CD4-positive, alpha-beta T cell treated with Interferon gamma for 1 hour (primary cell): Measurements from ENCODE around the gene C4A.
"Not testable (repeated sequence)": the region's sequence is repeated elsewhere in the genome, so short reads cannot be mapped to it uniquely, and the experiment has no call there.

Experiments
- DNase-seq: peaks from one replicate; pipeline ENCODE4 v3.0.0-alpha.2; 2020

The C4A gene

GRCh38 chr6:31980998-31981397 is 859 bp upstream of the C4A start:
- DNase-seq: not testable (repeated sequence)

- not testable (repeated sequence) for DNase-seq
Measured at GRCh38 chr6:31989363-31989762, 7.5 kb downstream of the C4A start.

GRCh38 chr6:31994421-31994820 is 12.6 kb downstream of the C4A start:
- DNase-seq: not testable (repeated sequence)

DNA sequence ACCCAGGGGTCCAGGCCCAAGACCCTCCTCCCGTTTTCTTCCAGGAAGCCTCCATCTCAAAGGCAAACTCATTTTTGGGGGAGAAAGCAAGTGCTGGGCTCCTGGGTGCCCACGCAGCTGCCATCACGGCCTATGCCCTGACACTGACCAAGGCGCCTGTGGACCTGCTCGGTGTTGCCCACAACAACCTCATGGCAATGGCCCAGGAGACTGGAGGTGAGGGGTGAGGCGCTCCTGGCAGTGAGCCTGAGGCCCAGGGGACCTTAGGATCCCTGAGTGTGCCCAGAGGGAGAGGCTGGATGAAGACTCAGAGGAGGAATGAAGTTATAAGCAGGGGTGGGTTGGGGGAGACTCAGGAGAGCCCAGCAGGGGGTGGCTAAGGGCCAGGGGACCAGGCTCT is 14.5 kb downstream of the C4A start:
- DNase-seq: not testable (repeated sequence)

- not testable (repeated sequence) for DNase-seq
Measured at GRCh38 chr6:32002546-32003268, 20.9 kb downstream of the C4A start.

DNA sequence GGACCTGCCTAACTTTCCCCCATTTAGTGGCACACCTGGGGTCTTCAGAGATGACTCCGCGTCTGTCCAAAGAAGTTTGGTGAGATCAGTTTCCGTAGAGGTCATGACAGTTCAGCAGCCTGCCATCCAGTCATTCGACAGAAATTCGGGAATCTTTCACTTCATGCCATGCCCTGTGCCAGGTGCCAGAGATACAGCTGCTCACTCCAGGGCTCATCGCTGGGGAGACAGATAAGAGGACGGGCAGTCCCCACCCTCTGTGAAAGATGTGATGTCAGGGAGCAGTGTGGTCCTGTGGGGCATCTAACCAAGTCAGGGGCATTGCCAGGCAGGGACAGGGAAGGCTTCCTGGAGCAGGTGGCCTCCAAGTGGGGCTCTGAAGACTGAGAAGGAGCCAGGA is 21.4 kb downstream of the C4A start:
- DNase-seq: not testable (repeated sequence)

- not testable (repeated sequence) for DNase-seq
Measured at GRCh38 chr6:32004393-32004792, 22.5 kb downstream of the C4A start.

GRCh38 chr6:32004864-32005537 is 23.1 kb downstream of the C4A start:
- DNase-seq: not testable (repeated sequence)

DNA sequence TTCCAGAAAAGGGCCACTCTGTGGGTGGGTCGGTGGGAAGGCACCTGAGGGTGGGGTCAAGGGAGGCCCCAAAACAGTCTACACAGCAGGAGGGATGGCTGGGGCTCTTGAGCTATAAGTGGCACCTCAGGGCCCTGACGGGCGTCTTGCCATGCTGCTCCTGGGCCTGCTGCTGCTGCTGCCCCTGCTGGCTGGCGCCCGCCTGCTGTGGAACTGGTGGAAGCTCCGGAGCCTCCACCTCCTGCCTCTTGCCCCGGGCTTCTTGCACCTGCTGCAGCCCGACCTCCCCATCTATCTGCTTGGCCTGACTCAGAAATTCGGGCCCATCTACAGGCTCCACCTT is 23.7 kb downstream of the C4A start:
- DNase-seq: not testable (repeated sequence)

DNA sequence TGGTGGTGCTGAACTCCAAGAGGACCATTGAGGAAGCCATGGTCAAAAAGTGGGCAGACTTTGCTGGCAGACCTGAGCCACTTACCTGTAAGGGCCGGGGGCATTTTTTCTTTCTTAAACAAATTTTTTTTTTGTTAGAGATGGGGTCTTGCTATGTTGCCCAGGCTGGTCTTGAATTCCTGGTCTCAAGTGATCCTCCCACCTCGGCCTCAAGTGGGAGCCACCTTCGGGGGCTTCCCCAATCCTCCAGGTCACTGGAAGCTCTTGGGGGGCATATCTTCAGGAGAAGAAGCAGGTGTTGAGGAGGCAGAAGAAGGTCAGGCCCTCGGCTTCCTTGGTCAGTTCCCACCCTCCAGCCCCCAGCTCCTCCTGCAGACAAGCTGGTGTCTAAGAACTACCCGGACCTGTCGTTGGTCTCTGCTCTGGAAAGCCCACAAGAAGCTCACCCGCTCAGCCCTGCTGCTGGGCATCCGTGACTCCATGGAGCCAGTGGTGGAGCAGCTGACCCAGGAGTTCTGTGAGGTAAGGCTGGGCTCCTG is 24.2 kb downstream of the C4A start:
- not testable (repeated sequence) for DNase-seq

- not testable (repeated sequence) for DNase-seq
Measured at GRCh38 chr6:32007086-32007485, 25.2 kb downstream of the C4A start.

DNA sequence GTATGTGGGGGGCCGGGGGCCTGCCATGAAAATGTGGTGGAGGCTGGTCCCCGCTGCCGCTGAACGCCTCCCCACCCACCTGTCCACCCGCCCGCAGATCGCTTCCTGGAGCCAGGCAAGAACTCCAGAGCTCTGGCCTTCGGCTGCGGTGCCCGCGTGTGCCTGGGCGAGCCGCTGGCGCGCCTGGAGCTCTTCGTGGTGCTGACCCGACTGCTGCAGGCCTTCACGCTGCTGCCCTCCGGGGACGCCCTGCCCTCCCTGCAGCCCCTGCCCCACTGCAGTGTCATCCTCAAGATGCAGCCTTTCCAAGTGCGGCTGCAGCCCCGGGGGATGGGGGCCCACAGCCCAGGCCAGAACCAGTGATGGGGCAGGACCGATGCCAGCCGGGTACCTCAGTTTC is 26.2 kb downstream of the C4A start:
- DNase-seq: not testable (repeated sequence)

DNA sequence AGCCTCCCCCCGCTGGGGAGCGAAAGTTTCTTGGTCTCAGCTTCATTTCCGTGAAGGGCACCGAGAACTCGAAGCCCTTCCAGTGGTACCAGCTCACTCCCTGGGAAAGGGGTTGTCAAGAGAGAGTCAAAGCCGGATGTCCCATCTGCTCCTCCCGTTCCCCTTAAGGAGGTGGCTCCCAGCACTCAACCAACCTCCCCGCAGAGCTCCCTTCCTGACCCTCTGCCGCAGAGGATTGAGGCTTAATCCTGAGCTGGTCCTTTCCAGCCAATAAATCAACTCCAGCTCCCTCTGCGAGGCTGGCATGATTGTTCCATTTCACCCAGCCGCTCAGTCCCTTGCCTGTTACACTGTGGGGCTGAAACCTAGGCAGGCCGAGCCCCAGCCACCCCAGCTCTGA is 26.8 kb downstream of the C4A start:
- not testable (repeated sequence) for DNase-seq

GRCh38 chr6:32009537-32009936 is 27.7 kb downstream of the C4A start:
- DNase-seq: not testable (repeated sequence)

DNA sequence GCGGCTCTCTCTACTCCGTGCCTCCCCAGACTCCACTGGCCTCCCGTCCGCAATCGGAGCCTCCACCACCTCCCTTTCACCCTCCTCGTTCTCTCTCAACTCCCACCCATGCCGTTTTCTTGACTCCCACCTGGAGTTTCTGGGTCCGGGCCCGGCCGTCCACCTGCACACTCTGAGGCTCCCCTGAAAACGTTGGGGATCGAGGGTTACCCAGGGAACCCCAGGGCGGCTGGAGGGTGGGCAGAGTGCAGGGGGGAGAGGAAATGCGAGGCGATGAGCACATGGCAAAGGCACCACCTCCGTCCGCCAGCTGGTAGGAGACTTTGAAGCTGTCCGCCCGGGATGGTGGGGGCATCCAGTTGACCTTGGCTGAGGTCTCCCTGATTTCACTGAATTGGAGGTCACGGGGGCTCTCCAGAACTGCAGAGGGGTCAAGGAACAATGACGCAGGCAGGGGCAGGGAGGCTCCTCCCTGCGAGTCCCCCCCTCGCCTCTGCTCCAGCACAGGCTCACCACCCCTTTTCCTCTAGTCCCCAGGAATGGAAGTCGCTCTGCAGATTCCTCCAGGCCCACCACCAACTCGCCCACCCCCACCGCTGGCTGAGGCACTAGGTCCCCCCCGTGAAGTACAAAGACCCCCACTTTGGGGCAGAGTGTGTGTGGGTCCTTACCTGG is 29.1 kb downstream of the C4A start:
- DNase-seq: not testable (repeated sequence)

DNA sequence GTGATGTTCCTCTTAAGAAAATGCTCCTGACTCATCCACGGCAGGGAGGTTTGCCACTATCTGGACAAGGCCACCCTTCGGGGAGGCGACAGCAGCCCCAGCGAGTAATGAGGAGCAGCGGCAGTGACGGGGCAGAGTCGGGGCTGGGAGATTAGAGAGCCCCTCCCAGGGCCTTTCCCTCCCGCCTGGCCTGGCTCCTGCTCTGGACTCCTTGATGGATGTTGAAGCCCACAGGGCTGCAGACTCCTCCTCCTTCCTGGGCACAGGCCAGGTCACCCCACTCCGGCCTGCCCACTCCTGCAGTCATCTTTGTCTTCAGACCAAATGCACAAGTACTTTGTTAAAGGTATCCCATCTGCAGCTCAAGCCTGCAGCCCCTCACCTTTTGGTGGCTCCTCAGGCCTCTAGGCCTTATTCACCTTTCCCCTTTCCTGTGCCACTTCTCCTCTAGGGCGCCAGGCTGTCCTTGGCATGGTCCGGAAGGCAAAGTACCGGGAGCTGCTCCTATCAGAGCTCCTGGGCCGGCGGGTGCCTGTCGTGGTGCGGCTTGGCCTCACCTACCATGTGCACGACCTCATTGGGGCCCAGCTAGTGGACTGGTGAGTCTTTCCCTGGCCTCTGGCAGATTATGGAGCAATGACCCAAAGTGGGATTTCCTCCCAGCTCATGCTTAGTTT is 31.2 kb downstream of the C4A start:
- DNase-seq: not testable (repeated sequence)

- DNase-seq: not testable (repeated sequence)
Measured at GRCh38 chr6:32013738-32014137, 31.9 kb downstream of the C4A start.

DNA sequence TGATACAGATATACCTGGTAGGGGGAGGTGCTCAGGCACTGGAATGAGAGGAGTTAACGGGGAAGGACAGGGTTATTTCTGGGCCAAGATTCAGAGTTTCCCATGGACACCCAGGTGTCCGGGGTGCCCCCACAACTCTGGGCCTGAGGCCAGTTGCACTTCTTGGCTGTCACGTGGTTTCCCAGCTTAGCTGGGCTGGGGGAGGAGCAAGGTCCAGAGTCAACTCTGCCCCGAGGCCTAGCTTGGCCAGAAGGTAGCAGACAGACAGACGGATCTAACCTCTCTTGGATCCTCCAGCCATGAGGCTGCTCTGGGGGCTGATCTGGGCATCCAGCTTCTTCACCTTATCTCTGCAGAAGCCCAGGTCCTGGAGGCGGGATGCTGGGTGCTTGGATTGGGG is 32.7 kb downstream of the C4A start, which contains the start of gene C4B:
TSS of gene C4B (plus strand) at position 249 of the 400 bp plus-strand sequence. CDS start at position 300, 51 bp downstream.
- DNase-seq: not testable (repeated sequence)

GRCh38 chr6:32022100-32022499 is 40.2 kb downstream of the C4A start:
- DNase-seq: not testable (repeated sequence)

DNA sequence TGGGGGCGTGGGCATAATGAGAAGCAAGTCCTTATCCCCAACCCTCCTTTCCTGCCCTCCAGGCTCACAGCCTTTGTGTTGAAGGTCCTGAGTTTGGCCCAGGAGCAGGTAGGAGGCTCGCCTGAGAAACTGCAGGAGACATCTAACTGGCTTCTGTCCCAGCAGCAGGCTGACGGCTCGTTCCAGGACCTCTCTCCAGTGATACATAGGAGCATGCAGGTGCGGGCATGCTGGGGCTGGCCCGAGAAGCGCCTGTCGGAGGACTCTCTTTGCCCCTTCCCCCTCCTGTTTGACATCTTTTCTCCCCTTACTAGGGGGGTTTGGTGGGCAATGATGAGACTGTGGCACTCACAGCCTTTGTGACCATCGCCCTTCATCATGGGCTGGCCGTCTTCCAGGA is 46.8 kb downstream of the C4A start:
- not testable (repeated sequence) for DNase-seq

- not testable (repeated sequence) for DNase-seq
Measured at GRCh38 chr6:32029553-32029952, 47.7 kb downstream of the C4A start.

GRCh38 chr6:32035283-32036013 is 53.6 kb downstream of the C4A start:
- DNase-seq: not testable (repeated sequence)
